ENCODE results near the gene LRRC46. TPM values are rescaled to one million over a fixed set of nuclear protein-coding genes. Genes with fewer than 3 reads are reported as not detected.

Gene LRRC46
- total RNA-seq, 1 donor from 2014 or later, result not detected

GRCh38 chr17:47875011-47875985 is 43.8 kb downstream of the LRRC46 start:
- no peak for DNase-seq (ENCODE audit: low read depth in 2 of 2)

- no peak for DNase-seq (ENCODE audit: low read depth in 2 of 2)
Measured at GRCh38 chr17:47877368-47878034, 46.0 kb downstream of the LRRC46 start.

GRCh38 chr17:47878203-47879027 is 46.9 kb downstream of the LRRC46 start:
- DNase-seq (ENCODE audit: low read depth in 2 of 2), result no peak

GRCh38 chr17:47879028-47879585 is 47.6 kb downstream of the LRRC46 start:
- no peak for DNase-seq (ENCODE audit: low read depth in 2 of 2)

- DNase-seq (ENCODE audit: low read depth in 2 of 2), result no peak
Measured at GRCh38 chr17:47879776-47880454, 48.4 kb downstream of the LRRC46 start.

- DNase-seq (ENCODE audit: low read depth in 2 of 2), result peak; percentile 67 to 71
Measured at GRCh38 chr17:47882247-47882646, 50.8 kb downstream of the LRRC46 start.

GRCh38 chr17:47882695-47883588 is 51.5 kb downstream of the LRRC46 start:
- no peak for DNase-seq (ENCODE audit: low read depth in 2 of 2)

- DNase-seq (ENCODE audit: low read depth in 2 of 2), result no peak
Measured at GRCh38 chr17:47883589-47884426, 52.3 kb downstream of the LRRC46 start.

GRCh38 chr17:47884427-47884740 is 52.9 kb downstream of the LRRC46 start:
- DNase-seq (ENCODE audit: low read depth in 2 of 2), result no peak

- DNase-seq (ENCODE audit: low read depth in 2 of 2), result no peak
Measured at GRCh38 chr17:47884905-47885730, 53.6 kb downstream of the LRRC46 start.

Other genes starting within 250 kb of the LRRC46 start
- gene KPNB1, start 181.8 kb upstream of the LRRC46 start, total RNA-seq, result 167 and 179 TPM in 2 replicates
- 5.6 and 5.7 TPM in 2 replicates for gene TBKBP1, start 137.5 kb upstream of the LRRC46 start, total RNA-seq
- not detected in 2 replicates for gene TBX21, start 98.4 kb upstream of the LRRC46 start, total RNA-seq
- gene OSBPL7, start 9.9 kb upstream of the LRRC46 start, total RNA-seq, result 4.8 and 7.5 TPM in 2 replicates
- 16.3 and 18.3 TPM in 2 replicates for gene MRPL10, start 129 bp upstream of the LRRC46 start, total RNA-seq
- 23.2 and 27.7 TPM in 2 replicates for gene SCRN2, start 9.6 kb downstream of the LRRC46 start, total RNA-seq
- gene SP6, start 19.5 kb downstream of the LRRC46 start, total RNA-seq, result 0.65 and 3.0 TPM in 2 replicates
- 0.87 and 1.8 TPM in 2 replicates for gene SP2, start 64.6 kb downstream of the LRRC46 start, total RNA-seq
- 15.7 and 24.4 TPM in 2 replicates for gene PNPO, start 109.9 kb downstream of the LRRC46 start, total RNA-seq
- not detected in 2 replicates for gene PRR15L, start 126.2 kb downstream of the LRRC46 start, total RNA-seq
- gene CDK5RAP3, start 139.4 kb downstream of the LRRC46 start, total RNA-seq, result 50.3 and 51.8 TPM in 2 replicates
- gene COPZ2, start 206.1 kb downstream of the LRRC46 start, total RNA-seq, result 4.6 and 7.0 TPM in 2 replicates
- 72.6 and 93.5 TPM in 2 replicates for gene NFE2L1, start 216.7 kb downstream of the LRRC46 start, total RNA-seq